H9 (cell line): Measurements from ENCODE around the gene PKD1. TPM values are rescaled to one million over a fixed set of nuclear protein-coding genes. Genes with fewer than 3 reads are reported as not detected.
"Not testable (repeated sequence)": the region's sequence is repeated elsewhere in the genome, so short reads cannot be mapped to it uniquely, and the experiment has no call there.

Experiments
- DNase-seq: peaks from one replicate; pipeline ENCODE4 v3.0.0-alpha.2; 2017
- H2AFZ ChIP-seq: one replicate; pipeline ENCODE4 v1.6.1; 2013; ENCODE audit warnings: mild to moderate bottlenecking, low read length, control low read depth, moderate library complexity
- H2AK5ac ChIP-seq: 2 replicates; pipeline ENCODE4 v1.6.1; 2013; ENCODE audit warnings: low read length, control low read depth, mixed read lengths; ENCODE audit not compliant: insufficient read length
- H2BK120ac ChIP-seq: one replicate; pipeline ENCODE4 v1.6.1; 2013; ENCODE audit warnings: low read depth, mild to moderate bottlenecking, low read length, control low read depth, inconsistent platforms; ENCODE audit not compliant: poor library complexity, severe bottlenecking
- H2BK12ac ChIP-seq: 2 replicates; pipeline ENCODE4 v1.6.1; 2013; ENCODE audit warnings: low read length, control low read depth, mixed read lengths, low read depth; ENCODE audit not compliant: insufficient read length
- H2BK15ac ChIP-seq: 2 replicates; pipeline ENCODE4 v1.6.1; 2013; ENCODE audit warnings: low read depth, low read length, control low read depth
- H2BK20ac ChIP-seq: one replicate; pipeline ENCODE4 v1.6.1; 2013; ENCODE audit warnings: low read depth, mild to moderate bottlenecking, low read length, control low read depth, inconsistent platforms; ENCODE audit not compliant: poor library complexity, severe bottlenecking
- H2BK5ac ChIP-seq: 2 replicates; pipeline ENCODE4 v1.6.1; 2013; ENCODE audit warnings: low read length, control low read depth, mixed read lengths; ENCODE audit not compliant: insufficient read length
- H3K14ac ChIP-seq: 2 replicates; pipeline ENCODE4 v1.6.1; 2013; ENCODE audit warnings: low read length, control low read depth; ENCODE audit not compliant: insufficient read depth
- H3K18ac ChIP-seq: 2 replicates; pipeline ENCODE4 v1.6.1; 2013; ENCODE audit warnings: low read depth, mild to moderate bottlenecking, mixed read lengths, low read length, control low read depth; ENCODE audit not compliant: insufficient read length
- H3K23ac ChIP-seq: 2 replicates; pipeline ENCODE4 v1.6.1; 2013; ENCODE audit warnings: low read length, control low read depth, mixed read lengths, low read depth; ENCODE audit not compliant: insufficient read length
- H3K23me2 ChIP-seq: 2 replicates; pipeline ENCODE4 v1.6.1; 2013; ENCODE audit warnings: low read depth, mild to moderate bottlenecking, mixed read lengths, low read length, control low read depth; ENCODE audit not compliant: insufficient read length, poor library complexity, severe bottlenecking
- H3K27ac ChIP-seq: 2 replicates; pipeline ENCODE4 v1.5.1; 2013; ENCODE audit warnings: low read length, control low read depth, mixed read lengths, low read depth; ENCODE audit not compliant: insufficient read length
- H3K27me3 ChIP-seq: 2 replicates; pipeline ENCODE4 v1.6.1; 2013; ENCODE audit warnings: low read length, control low read depth, inconsistent platforms; ENCODE audit not compliant: insufficient read depth
- H3K4ac ChIP-seq: 2 replicates; pipeline ENCODE4 v1.6.1; 2013; ENCODE audit warnings: low read depth, mild to moderate bottlenecking, control low read depth, inconsistent platforms, low read length, moderate library complexity
- H3K4me1 ChIP-seq: 2 replicates; pipeline ENCODE4 v1.6.1; 2013; ENCODE audit warnings: low read length, control low read depth, inconsistent platforms; ENCODE audit not compliant: insufficient read depth
- H3K4me2 ChIP-seq: 2 replicates; pipeline ENCODE4 v1.6.1; 2013; ENCODE audit warnings: low read length, control low read depth, mixed read lengths; ENCODE audit not compliant: insufficient read length, insufficient read depth
- H3K56ac ChIP-seq: 2 replicates; pipeline ENCODE4 v1.6.1; 2013; ENCODE audit warnings: low read depth, mild to moderate bottlenecking, mixed read lengths, low read length, control low read depth; ENCODE audit not compliant: insufficient read length
- H3K79me1 ChIP-seq: 2 replicates; pipeline ENCODE4 v1.6.1; 2013; ENCODE audit warnings: low read depth, mild to moderate bottlenecking, moderate library complexity, low read length, control low read depth, inconsistent platforms; ENCODE audit not compliant: insufficient read depth, poor library complexity, severe bottlenecking
- H3K79me2 ChIP-seq: 2 replicates; pipeline ENCODE4 v1.6.1; 2013; ENCODE audit warnings: low read length, control low read depth, inconsistent platforms; ENCODE audit not compliant: insufficient read depth
- H3K9ac ChIP-seq: 2 replicates; pipeline ENCODE4 v1.6.1; 2013; ENCODE audit warnings: low read length, control low read depth, mixed read lengths; ENCODE audit not compliant: insufficient read length; ENCODE audit errors: extremely low read depth
- H3K9me3 ChIP-seq: one replicate; pipeline ENCODE4 v1.6.1; 2013; ENCODE audit warnings: low read depth, low read length, inconsistent platforms; ENCODE audit not compliant: control insufficient read depth
- H3T11ph ChIP-seq: one replicate; pipeline ENCODE4 v1.6.1; 2013; ENCODE audit warnings: mild to moderate bottlenecking, low read length, control low read depth, inconsistent platforms
- H4K20me1 ChIP-seq: one replicate; pipeline ENCODE4 v1.6.1; 2013; ENCODE audit not compliant: control insufficient read depth, insufficient read length, insufficient read depth
- H4K5ac ChIP-seq: 2 replicates; pipeline ENCODE4 v1.6.1; 2013; ENCODE audit warnings: low read depth, mild to moderate bottlenecking, mixed read lengths, low read length, control low read depth; ENCODE audit not compliant: insufficient read length
- H4K8ac ChIP-seq: replicated peaks from 2 replicates; pipeline ENCODE4 v1.6.1; 2013; ENCODE audit warnings: low read length, control low read depth, mixed read lengths, low read depth; ENCODE audit not compliant: insufficient read length
- H4K91ac ChIP-seq: 2 replicates; pipeline ENCODE4 v1.6.1; 2013; ENCODE audit warnings: low read depth, mild to moderate bottlenecking, moderate library complexity, mixed read lengths, low read length, control low read depth; ENCODE audit not compliant: insufficient read length
- H3K27ac Mint-ChIP-seq, 3 experiments: 2 replicates in 2 of 3; 3 replicates in 1 of 3; pipeline ENCODE4 v1.8.0; 2020 to 2021; ENCODE audit warnings: mixed read lengths in 3 of 3, mild to moderate bottlenecking in 1 of 3, moderate library complexity in 1 of 3
- H3K27me3 Mint-ChIP-seq: 2 replicates; pipeline ENCODE4 v1.8.0; 2021; ENCODE audit warnings: low read depth, mild to moderate bottlenecking, moderate library complexity, mixed read lengths
- H3K36me3 Mint-ChIP-seq, 3 experiments: 2 replicates in 2 of 3; 3 replicates in 1 of 3; pipeline ENCODE4 v1.8.0; 2020 to 2021; ENCODE audit warnings: low read depth in 3 of 3, mixed read lengths in 3 of 3; ENCODE audit not compliant: insufficient read depth in 1 of 3
- H3K4me1 Mint-ChIP-seq, 2 experiments: 2 replicates each; pipeline ENCODE4 v1.8.0; 2020; ENCODE audit warnings: mixed read lengths in 2 of 2
- H3K4me3 Mint-ChIP-seq, 2 experiments: 2 replicates in 1 of 2; 3 replicates in 1 of 2; pipeline ENCODE4 v1.8.0; 2020 to 2021; ENCODE audit warnings: mild to moderate bottlenecking in 2 of 2, mixed read lengths in 2 of 2, moderate library complexity in 1 of 2
- H3K9me3 Mint-ChIP-seq, 2 experiments: 2 replicates in 1 of 2; 3 replicates in 1 of 2; pipeline ENCODE4 v1.8.0; 2020; ENCODE audit warnings: mild to moderate bottlenecking in 2 of 2, mixed read lengths in 2 of 2, moderate library complexity in 1 of 2
- WGBS: extraction: QIAGEN DNeasy Blood & Tissue Kit; methylation state at CpG from one replicate; pipeline ENCODE4 v1.1.7; 2013; ENCODE audit warnings: missing lambda C conversion rate, low lambda C conversion rate, mixed read lengths; ENCODE audit not compliant: insufficient read length; ENCODE audit errors: extremely low coverage; 5-methylcytosine and 5-hydroxymethylcytosine counted together
- total RNA-seq: library from RNA; stranded (reverse); gene quantifications from 2 replicates; pipeline ENCODE4 v1.2.1, GENCODE V29; 2021
- TF ChIP-seq, protein P1 (sequence below): fragments of 200-600 bp; sonication (generic); conservative IDR thresholded peaks from 3 replicates; pipeline ENCODE4 v1.8.0; 2021; ENCODE audit warnings: antibody characterized with exemption, mild to moderate bottlenecking

PKD1 gene
- total RNA-seq, 1 experiment from 2014 or later: 88.0 TPM

DNA sequence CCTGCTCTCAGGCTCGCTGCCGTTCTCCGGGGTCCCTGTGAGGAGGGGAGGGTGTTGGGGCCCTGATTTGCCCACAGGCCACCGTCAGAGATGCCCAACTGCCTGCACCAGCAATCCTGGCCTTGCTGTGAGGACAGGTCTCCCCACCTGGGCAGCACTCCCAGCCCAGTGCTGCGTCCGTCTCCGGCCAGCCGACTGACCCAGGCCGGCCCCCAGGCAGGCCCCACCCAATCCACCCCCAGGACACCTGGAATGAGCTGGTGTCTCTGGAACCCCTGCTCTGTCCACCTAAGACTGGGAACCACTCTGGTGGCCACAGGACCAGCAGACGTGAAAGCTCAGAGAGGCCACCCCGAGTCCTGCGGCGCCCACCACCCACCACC lies 20.1 kb downstream of the PKD1 start:
- Histone ChIP-seq H4K8ac (no peak overlapping the region), H2BK12ac (no peak overlapping the region), H3K4me1 (no peaks in the 10 kb centered on the region), H4K20me1 (no peaks in the 10 kb centered on the region), H3K79me2 (no peaks in the 10 kb centered on the region; the same call in 1 of the 2 replicates), H3K23ac (no peak overlapping the region), H3K18ac (no peak overlapping the region), H4K91ac (no peak overlapping the region), H3K9ac (no peak overlapping the region), H3K4ac (no peak overlapping the region), H3K27me3 (no peaks in the 10 kb centered on the region), H2AFZ (no peak overlapping the region), H2BK15ac (no peak overlapping the region), H4K5ac (no peak overlapping the region), H2BK20ac (no peak overlapping the region), H2BK5ac (no peak overlapping the region), H2BK120ac (no peak overlapping the region), H3K14ac (no peak overlapping the region), H3K4me2 (no peak overlapping the region), H3K27ac (no peak overlapping the region), H3K9me3 (no peaks in the 10 kb centered on the region), H3K79me1 (no peaks in the 10 kb centered on the region), H2AK5ac (no peak overlapping the region), H3K56ac (no peak overlapping the region), H3T11ph (no peak overlapping the region), H3K23me2 (no peaks in the 10 kb centered on the region)
- TF ChIP-seq, protein P1, sequence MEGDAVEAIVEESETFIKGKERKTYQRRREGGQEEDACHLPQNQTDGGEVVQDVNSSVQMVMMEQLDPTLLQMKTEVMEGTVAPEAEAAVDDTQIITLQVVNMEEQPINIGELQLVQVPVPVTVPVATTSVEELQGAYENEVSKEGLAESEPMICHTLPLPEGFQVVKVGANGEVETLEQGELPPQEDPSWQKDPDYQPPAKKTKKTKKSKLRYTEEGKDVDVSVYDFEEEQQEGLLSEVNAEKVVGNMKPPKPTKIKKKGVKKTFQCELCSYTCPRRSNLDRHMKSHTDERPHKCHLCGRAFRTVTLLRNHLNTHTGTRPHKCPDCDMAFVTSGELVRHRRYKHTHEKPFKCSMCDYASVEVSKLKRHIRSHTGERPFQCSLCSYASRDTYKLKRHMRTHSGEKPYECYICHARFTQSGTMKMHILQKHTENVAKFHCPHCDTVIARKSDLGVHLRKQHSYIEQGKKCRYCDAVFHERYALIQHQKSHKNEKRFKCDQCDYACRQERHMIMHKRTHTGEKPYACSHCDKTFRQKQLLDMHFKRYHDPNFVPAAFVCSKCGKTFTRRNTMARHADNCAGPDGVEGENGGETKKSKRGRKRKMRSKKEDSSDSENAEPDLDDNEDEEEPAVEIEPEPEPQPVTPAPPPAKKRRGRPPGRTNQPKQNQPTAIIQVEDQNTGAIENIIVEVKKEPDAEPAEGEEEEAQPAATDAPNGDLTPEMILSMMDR: no peak
- H3K27ac Mint-ChIP-seq: no peak overlapping the region
- no peaks in the 10 kb centered on the region for H3K9me3 Mint-ChIP-seq
- no peak overlapping the region for H3K4me3 Mint-ChIP-seq
- no peak for DNase-seq
- H3K4me1 Mint-ChIP-seq: no peaks in the 10 kb centered on the region
- peaks cover 0 to 12% (median 7%) of the 10 kb centered on the region in 3 experiments; a peak in 4 of 7 replicates for H3K36me3 Mint-ChIP-seq
- WGBS: no CpG with 5 or more reads among the region's 13 CpGs
- no peaks in the 10 kb centered on the region for H3K27me3 Mint-ChIP-seq

DNA sequence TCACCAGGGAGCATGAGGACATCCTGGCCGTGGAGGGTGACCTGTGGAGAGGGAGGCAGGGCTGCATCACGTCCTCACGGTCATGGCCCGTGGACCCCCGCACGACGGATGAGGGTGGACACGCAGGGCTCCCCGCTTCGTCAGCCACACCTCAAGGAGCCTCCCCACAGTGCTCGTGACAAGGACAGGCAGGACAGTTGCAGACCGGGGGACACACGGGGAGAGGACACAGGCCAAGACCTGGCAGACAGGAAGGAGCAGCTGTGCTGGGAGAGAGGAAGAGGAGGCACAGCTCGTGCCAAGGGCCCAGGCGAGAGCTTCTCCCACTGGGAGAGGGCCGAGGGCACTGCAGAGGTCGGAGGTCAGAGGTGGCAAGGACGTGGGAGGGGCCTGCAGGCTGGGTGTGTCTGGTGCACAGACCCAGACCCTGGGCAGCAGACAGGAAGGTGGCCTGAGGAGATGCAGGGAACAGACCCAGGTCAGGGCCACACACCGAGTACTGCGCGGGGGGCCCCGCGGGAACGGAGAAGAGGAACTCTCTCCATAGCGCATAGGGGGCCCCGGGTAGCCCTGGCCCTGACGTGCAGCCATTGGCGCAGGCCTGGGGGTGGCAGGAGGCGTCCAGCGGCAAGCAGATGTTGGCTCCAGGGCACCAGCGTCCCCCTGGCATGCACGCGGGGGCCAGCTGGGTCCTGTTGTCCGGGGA lies 20.7 kb downstream of the PKD1 start:
- not testable (repeated sequence) for H3K4me1 Mint-ChIP-seq, H3K27ac ChIP-seq, H2BK20ac ChIP-seq, H3K4me1 ChIP-seq, H3K56ac ChIP-seq, H4K20me1 ChIP-seq, H3K4me3 Mint-ChIP-seq, H3K79me2 ChIP-seq, H2BK12ac ChIP-seq, H3K4ac ChIP-seq, H4K91ac ChIP-seq, H3K9ac ChIP-seq, DNase-seq, H3K18ac ChIP-seq, H3K79me1 ChIP-seq, H2BK120ac ChIP-seq, H3K4me2 ChIP-seq, H3T11ph ChIP-seq, H4K5ac ChIP-seq, H3K9me3 ChIP-seq, H3K27me3 Mint-ChIP-seq, H3K23me2 ChIP-seq, H2BK5ac ChIP-seq, H2AFZ ChIP-seq, H3K9me3 Mint-ChIP-seq, H4K8ac ChIP-seq, H3K27me3 ChIP-seq, H2AK5ac ChIP-seq, H2BK15ac ChIP-seq, H3K14ac ChIP-seq, H3K23ac ChIP-seq
- WGBS: no CpG with 5 or more reads among the region's 34 CpGs
- peak overlapping the region in 1 of 3 experiments; percentile 81; a peak in 3 of 7 replicates for H3K27ac Mint-ChIP-seq
- H3K36me3 Mint-ChIP-seq: peaks cover 0 to 16% (median 11%) of the 10 kb centered on the region in 3 experiments; a peak in 5 of 7 replicates
